Ovary (tissue), 9 donors: Measurements from ENCODE around the gene PLBD2. TPM values are rescaled to one million over a fixed set of nuclear protein-coding genes. Genes with fewer than 3 reads are reported as not detected.

Experiments
- DNase-seq, 5 donors: peaks; one replicate each; pipeline ENCODE4 v3.0.0-alpha.2; 2019 to 2020
- H3K27ac ChIP-seq, 2 donors: fragments of 200-600 bp; one replicate each; pipeline versions ENCODE4 v1.5.1 to v1.8.0; 2019 to 2022
- H3K27me3 ChIP-seq: fragments of 200-600 bp; one replicate; pipeline ENCODE4 v1.8.0; 2022
- H3K36me3 ChIP-seq: fragments of 200-600 bp; sonication (generic); one replicate; pipeline ENCODE4 v1.5.1; 2019
- H3K4me1 ChIP-seq: one replicate; pipeline ENCODE4 v1.8.1; 2013; ENCODE audit warnings: mild to moderate bottlenecking, moderate library complexity; ENCODE audit not compliant: insufficient read depth
- H3K4me3 ChIP-seq: fragments of 200-600 bp; sonication (generic); one replicate; pipeline ENCODE4 v1.5.1; 2017
- H3K9me3 ChIP-seq, 2 donors: fragments of 200-600 bp in 1 of 2; sonication (generic) in 1 of 2; one replicate each; pipeline versions ENCODE4 v1.5.1 to v1.8.1; 2013 to 2019; ENCODE audit warnings: mild to moderate bottlenecking in 1 of 2, moderate library complexity in 1 of 2
- EP300 ChIP-seq: sonication (generic); formaldehyde crosslinking; IDR thresholded peaks from one replicate; pipeline ENCODE4 v1.6.1; 2017; ENCODE audit warnings: antibody characterized with exemption
- POLR2A ChIP-seq: fragments of 450-650 bp; IDR thresholded peaks from one replicate; pipeline ENCODE4 v1.6.1; 2017; ENCODE audit warnings: antibody characterized with exemption, mild to moderate bottlenecking, moderate library complexity
- WGBS, 3 donors: extraction: QIAGEN DNeasy Blood & Tissue Kit in 1 of 3; methylation state at CpG; one replicate each; pipeline versions ENCODE4 v1.1.5 to v1.1.7; 2013 to 2017; 5-methylcytosine and 5-hydroxymethylcytosine counted together
- intact Hi-C, 4 donors: fragments of 100-400 bp; cut with DNase I; formaldehyde crosslinking; loops; one replicate each; pipeline versions ENCODE4 v1.11.0 to v1.15.1; 2022 to 2023
- polyA plus RNA-seq, 2 donors: library from polyadenylated mRNA; stranded (reverse); fragments of 200-250 nt in 1 of 2; fragments of 350-450 nt in 1 of 2; fragmentation: Illumina TruSeq in 1 of 2; extraction: RNeasy Lipid Tissue Mini Kit (QIAGEN cat#74804) in 1 of 2; gene quantifications; one replicate each; pipeline ENCODE4 v1.2.3, GENCODE V29; 2013 to 2014
- total RNA-seq, 7 donors: library from RNA; depleted of rRNA in 2 of 7; stranded (reverse); fragments of >200 nt in 2 of 7; fragmentation: NEBNext Ultra II Directional in 3 of 7; extraction: Animal tissue kit (Norgen Biotek cat#: 25700) in 3 of 7; gene quantifications; one replicate each; pipeline versions ENCODE4 v1.1.0 to v1.2.4, GENCODE V29; 2016 to 2023
- TF ChIP-seq, protein P1 (sequence below), 3 donors: fragments of 450-650 bp in 2 of 3; fragments of 200-600 bp in 1 of 3; IDR thresholded peaks; one replicate each; pipeline versions ENCODE4 v1.5.1 to v1.8.0; 2016 to 2022; ENCODE audit warnings: antibody characterized with exemption in 3 of 3, mild to moderate bottlenecking in 1 of 3
- donor health status: DM: no; HTN: no; CAD: no; lungs with moderate emphysema.
- donor health status: DM: no; HTN: no; CAD: no.
- donor health status: Bipolar disorder and iron deficiency.
- donor health status: DM: yes; HTN: yes; CAD: no.
- donor health status: DM: no; HTN: no; CAD: no.
- donor health status: DM: yes; HTN: yes; CAD: no.

Gene PLBD2
- total and polyA plus RNA-seq, 9 donors, result 31.5 to 135 (median 81.9) TPM

DNA sequence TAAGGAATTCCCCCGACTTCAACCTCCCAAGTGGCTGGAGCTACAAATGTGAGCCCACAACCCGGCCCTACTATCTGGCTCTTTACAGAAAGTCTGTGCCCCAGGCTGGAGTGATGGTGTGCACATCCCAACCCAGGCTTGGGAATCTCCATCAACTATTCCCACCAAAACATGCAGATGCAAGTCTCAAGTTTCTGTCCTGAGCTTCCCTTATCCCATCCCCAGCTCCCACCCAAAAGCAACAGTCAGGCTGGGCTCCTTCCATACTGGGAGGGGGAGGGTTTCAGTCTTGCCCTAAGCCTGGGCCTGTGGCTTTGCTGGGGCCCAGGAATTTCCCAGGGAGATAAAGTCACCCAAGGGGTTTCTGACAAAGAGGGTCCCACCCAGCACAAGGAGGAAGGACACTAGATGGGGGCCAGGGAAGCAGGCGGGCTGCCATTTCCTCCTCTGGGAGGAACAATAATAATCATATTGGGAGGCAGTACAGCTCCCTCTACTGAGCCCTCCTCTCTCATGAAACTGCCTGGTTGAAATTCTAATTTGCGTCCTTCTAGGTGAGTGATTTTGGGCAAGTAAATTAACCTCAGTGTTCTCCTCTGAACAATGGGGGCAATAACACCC lies 31.5 kb upstream of the PLBD2 start:
- DNase-seq, result no peak
- WGBS, 3 donors, result 49 to 67% (median 52%) methylated on average over 4 of the region's 4 CpGs
- no peak overlapping the region for H3K4me3 ChIP-seq
- H3K27ac ChIP-seq, result peak overlapping the region in 1 of 2 donors; percentile 33
- H3K36me3 ChIP-seq, result no peaks in the 10 kb centered on the region
- peaks cover 6% of the 10 kb centered on the region for H3K4me1 ChIP-seq
- no peak for TF ChIP-seq POLR2A
- TF ChIP-seq, protein P1, sequence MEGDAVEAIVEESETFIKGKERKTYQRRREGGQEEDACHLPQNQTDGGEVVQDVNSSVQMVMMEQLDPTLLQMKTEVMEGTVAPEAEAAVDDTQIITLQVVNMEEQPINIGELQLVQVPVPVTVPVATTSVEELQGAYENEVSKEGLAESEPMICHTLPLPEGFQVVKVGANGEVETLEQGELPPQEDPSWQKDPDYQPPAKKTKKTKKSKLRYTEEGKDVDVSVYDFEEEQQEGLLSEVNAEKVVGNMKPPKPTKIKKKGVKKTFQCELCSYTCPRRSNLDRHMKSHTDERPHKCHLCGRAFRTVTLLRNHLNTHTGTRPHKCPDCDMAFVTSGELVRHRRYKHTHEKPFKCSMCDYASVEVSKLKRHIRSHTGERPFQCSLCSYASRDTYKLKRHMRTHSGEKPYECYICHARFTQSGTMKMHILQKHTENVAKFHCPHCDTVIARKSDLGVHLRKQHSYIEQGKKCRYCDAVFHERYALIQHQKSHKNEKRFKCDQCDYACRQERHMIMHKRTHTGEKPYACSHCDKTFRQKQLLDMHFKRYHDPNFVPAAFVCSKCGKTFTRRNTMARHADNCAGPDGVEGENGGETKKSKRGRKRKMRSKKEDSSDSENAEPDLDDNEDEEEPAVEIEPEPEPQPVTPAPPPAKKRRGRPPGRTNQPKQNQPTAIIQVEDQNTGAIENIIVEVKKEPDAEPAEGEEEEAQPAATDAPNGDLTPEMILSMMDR (IDR thresholded peaks at IDR 0.05), result no peak
- TF ChIP-seq EP300, result no peak
- intact Hi-C loops, result no loop called here
- no peaks in the 10 kb centered on the region for H3K9me3 ChIP-seq
- H3K27me3 ChIP-seq, result no peaks in the 10 kb centered on the region

DNA sequence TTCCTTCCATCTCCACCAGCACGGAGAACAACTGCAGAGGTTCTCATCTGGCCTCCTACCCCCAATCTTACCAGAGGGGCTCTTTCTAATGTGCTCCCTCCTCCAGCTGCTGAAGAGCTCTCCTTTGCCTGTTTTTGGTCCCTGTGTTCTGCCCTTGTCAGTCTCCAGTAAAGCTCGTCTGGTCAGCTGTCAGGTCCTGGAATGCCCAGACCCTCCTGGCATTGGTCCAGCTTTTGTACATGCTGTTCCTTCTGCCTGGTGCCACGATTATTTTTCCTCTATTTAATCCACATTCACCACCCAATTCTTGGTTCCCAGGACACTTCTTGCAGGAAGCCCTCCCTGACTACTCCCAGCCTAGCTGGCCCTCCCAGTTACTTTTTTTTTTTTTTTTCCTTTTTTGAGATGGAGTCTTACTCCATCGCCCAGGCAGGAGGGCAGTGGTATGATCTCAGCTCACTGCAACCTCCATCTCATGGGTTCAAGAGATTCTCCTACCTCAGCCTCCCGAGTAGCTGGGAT lies 30.0 kb upstream of the PLBD2 start:
- H3K4me1 ChIP-seq, result peaks cover 9% of the 10 kb centered on the region
- H3K36me3 ChIP-seq, result no peaks in the 10 kb centered on the region
- TF ChIP-seq POLR2A (no peak), EP300 (no peak)
- TF ChIP-seq, protein P1 (IDR thresholded peaks at IDR 0.05), result no peak
- 77 to 78% (median 77%) methylated on average over 5 of the region's 5 CpGs for WGBS, 3 donors
- no peak for DNase-seq
- intact Hi-C loops, result no loop called here
- H3K27ac ChIP-seq, result no peak overlapping the region
- H3K4me3 ChIP-seq, result no peak overlapping the region
- no peaks in the 10 kb centered on the region for H3K27me3 ChIP-seq
- no peaks in the 10 kb centered on the region for H3K9me3 ChIP-seq

DNA sequence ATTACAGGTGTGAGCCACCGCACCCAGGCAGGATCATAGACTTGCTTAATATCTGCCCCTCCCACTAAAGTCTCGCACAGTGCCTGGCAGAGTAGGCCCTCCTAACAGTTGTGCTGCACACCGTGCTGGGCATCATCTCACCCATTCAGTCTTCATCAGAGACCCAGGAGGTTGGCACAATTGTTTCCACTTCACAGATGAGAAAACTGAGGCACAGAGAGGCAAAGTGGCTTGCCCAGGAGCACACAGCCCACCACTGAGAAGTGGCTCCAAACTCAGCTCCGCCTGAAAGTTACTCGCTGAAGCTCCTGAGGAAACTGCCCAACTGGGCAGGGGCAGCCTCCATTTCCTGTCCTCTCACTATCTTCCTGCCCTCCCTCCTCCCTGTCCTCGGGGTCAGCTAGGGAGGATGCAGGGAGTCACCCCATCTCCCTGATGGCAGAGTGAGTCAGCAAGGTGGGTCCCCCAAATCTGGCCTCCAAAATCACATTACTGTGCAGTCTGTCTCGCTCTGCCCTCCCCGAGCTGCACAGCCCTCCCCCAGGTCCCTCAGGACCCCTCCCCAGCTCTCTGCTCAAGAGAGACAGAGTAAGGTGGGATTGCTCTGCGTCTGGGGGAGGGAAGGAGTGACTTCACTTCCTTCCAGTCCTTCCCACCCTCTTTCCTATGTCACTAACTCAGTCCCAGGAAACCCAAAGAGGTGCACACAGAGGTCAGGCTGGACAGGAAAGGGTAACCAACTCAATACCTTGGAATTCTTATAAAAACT lies 29.2 kb upstream of the PLBD2 start:
- Histone ChIP-seq H3K27me3 (no peaks in the 10 kb centered on the region), H3K9me3 (no peaks in the 10 kb centered on the region), H3K36me3 (no peaks in the 10 kb centered on the region), H3K4me1 (peaks cover 9% of the 10 kb centered on the region), H3K4me3 (no peak overlapping the region), H3K27ac (peak overlapping the region in 1 of 2 donors; percentile 10)
- TF ChIP-seq POLR2A (no peak), EP300 (no peak)
- TF ChIP-seq, protein P1 (IDR thresholded peaks at IDR 0.05), result no peak
- intact Hi-C loops, result no loop called here
- no peak for DNase-seq
- WGBS, 3 donors, result 82 to 86% (median 85%) methylated on average over 9 of the region's 9 CpGs

DNA sequence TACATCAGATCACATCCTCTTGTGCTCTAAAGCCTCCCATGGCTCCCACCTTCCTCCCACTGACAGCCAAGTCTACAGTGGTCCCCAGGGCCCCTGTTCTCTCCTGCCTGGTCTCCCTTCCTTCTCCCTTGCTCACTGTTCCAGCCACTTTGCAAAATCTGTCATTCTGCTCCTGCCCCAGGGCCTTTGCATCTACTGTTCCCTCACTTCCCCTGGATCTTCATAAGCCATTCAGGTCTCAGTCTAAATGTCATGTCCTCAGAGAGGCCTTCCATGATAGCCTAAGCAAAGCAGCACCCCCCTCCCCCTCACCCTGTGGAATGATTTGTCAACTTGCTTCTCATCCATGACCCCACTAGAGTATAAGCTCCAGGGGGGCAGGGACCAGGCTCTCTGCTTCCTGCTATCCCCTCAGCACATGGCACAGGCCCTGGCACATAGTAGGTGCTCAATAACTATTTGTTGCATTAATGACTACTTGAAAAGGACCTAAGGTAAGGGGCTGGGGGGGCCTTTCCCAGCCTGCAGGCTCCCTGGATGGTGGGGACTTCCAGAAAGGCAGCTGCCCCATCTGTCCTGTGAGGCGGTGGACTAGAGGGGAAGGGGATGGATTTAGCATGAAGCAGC lies 28.5 kb upstream of the PLBD2 start:
- H3K4me3 ChIP-seq, result no peak overlapping the region
- 86 to 100% (median 94%) methylated on average over 1 of the region's 1 CpG for WGBS, 3 donors
- no peak for TF ChIP-seq EP300
- no peak for TF ChIP-seq POLR2A
- TF ChIP-seq, protein P1 (IDR thresholded peaks at IDR 0.05), result no peak
- no peaks in the 10 kb centered on the region for H3K36me3 ChIP-seq
- H3K9me3 ChIP-seq, result no peaks in the 10 kb centered on the region
- intact Hi-C loops, result loop anchor here in 2 of 4 donors (10.0 kb wide), 1 partner anchor 135 kb away; no protein-coding TSS in a partner anchor
- H3K27me3 ChIP-seq, result no peaks in the 10 kb centered on the region
- no peak overlapping the region for H3K27ac ChIP-seq
- H3K4me1 ChIP-seq, result peaks cover 9% of the 10 kb centered on the region
- DNase-seq, result no peak
